HG02981 (cell line): ENCODE data around the gene CCDC197.

Experiments used
- ATAC-seq: cut with Tn5 transposase; IDR thresholded peaks from one replicate; pipeline ENCODE4 v1.9.1; 2021; ENCODE audit warnings: mild to moderate bottlenecking, moderate library complexity; ENCODE audit not compliant: unreplicated experiment

The CCDC197 gene

GRCh38 chr14:94022532-94023411 lies 25.7 kb downstream of the CCDC197 start:
- ATAC-seq = no peak

- no peak for ATAC-seq
These were observed 27.4 kb downstream of the CCDC197 start for GRCh38 chr14:94024549-94024948.

- no peak for ATAC-seq
These were observed 28.6 kb downstream of the CCDC197 start for GRCh38 chr14:94025720-94026119.

- ATAC-seq = peak; percentile 100
These were observed 29.2 kb downstream of the CCDC197 start, which contains the start of gene OTUB2 for GRCh38 chr14:94026173-94026888. Gene OTUB2 (plus strand): TSS chr14:94026340. CDS start chr14:94026538, 198 bp downstream.

- ATAC-seq = no peak
These were observed 29.9 kb downstream of the CCDC197 start for GRCh38 chr14:94026889-94027469.

- no peak for ATAC-seq
These were observed 30.7 kb downstream of the CCDC197 start for GRCh38 chr14:94027566-94028449.

- no peak for ATAC-seq
These were observed 31.3 kb downstream of the CCDC197 start for GRCh38 chr14:94028450-94028826.

- ATAC-seq = no peak
These were observed 32.2 kb downstream of the CCDC197 start for GRCh38 chr14:94029265-94029664.

- no peak for ATAC-seq
These were observed 32.6 kb downstream of the CCDC197 start for GRCh38 chr14:94029671-94030203.

GRCh38 chr14:94030571-94030970 lies 33.5 kb downstream of the CCDC197 start:
- ATAC-seq = no peak

- no peak for ATAC-seq
These were observed 34.2 kb downstream of the CCDC197 start for GRCh38 chr14:94031161-94031882.

GRCh38 chr14:94031883-94032279 lies 34.8 kb downstream of the CCDC197 start:
- ATAC-seq = no peak

GRCh38 chr14:94034886-94035285 lies 37.8 kb downstream of the CCDC197 start:
- ATAC-seq = no peak

GRCh38 chr14:94036313-94037167 lies 39.4 kb downstream of the CCDC197 start:
- ATAC-seq = peak; percentile 88

- ATAC-seq = no peak
These were observed 40.9 kb downstream of the CCDC197 start for GRCh38 chr14:94037954-94038353.

- no peak for ATAC-seq
These were observed 41.4 kb downstream of the CCDC197 start for GRCh38 chr14:94038510-94038909.

- no peak for ATAC-seq
These were observed 42.0 kb downstream of the CCDC197 start for GRCh38 chr14:94038921-94039629.

GRCh38 chr14:94040247-94040646 lies 43.1 kb downstream of the CCDC197 start:
- ATAC-seq = no peak
